Heart right ventricle (tissue), 16 donors: ENCODE measurements around the gene CHD1. TPM values are rescaled to one million over a fixed set of nuclear protein-coding genes. Genes with fewer than 3 reads are reported as not detected.

Source experiments
- ATAC-seq, 8 donors: fragments of 200-7000 bp; cut with Tn5 transposase; one replicate each; pipeline ENCODE4 v1.9.1; 2020; ENCODE audit warnings: mild to moderate bottlenecking in 8 of 8, moderate library complexity in 8 of 8, moderate number of reproducible peaks in 1 of 8
- DNase-seq, 2 donors: peaks; one replicate each; pipeline ENCODE4 v3.0.0-alpha.2; 2020
- H3K27ac ChIP-seq, 10 donors: fragments of 200-600 bp; sonication (generic) in 2 of 10; one replicate each; pipeline versions ENCODE4 v1.5.0 to v1.8.0; 2020 to 2022; ENCODE audit warnings: mild to moderate bottlenecking in 3 of 10
- H3K27me3 ChIP-seq, 7 donors: fragments of 200-600 bp; one replicate each; pipeline ENCODE4 v1.8.0; 2021 to 2022; ENCODE audit warnings: mild to moderate bottlenecking in 2 of 7
- H3K36me3 ChIP-seq, 9 donors: fragments of 200-600 bp; sonication (generic) in 1 of 9; one replicate each; pipeline versions ENCODE4 v1.5.0 to v1.8.0; 2020 to 2022; ENCODE audit warnings: mild to moderate bottlenecking in 2 of 9
- H3K4me1 ChIP-seq, 9 donors: fragments of 200-600 bp; sonication (generic) in 1 of 9; one replicate each; pipeline versions ENCODE4 v1.5.0 to v1.8.0; 2020 to 2022; ENCODE audit warnings: mild to moderate bottlenecking in 4 of 9
- H3K4me3 ChIP-seq, 10 donors: fragments of 200-600 bp; sonication (generic) in 2 of 10; one replicate each; pipeline versions ENCODE4 v1.5.0 to v1.8.0; 2020 to 2022; ENCODE audit warnings: mild to moderate bottlenecking in 7 of 10, moderate library complexity in 2 of 10
- H3K9me3 ChIP-seq, 11 donors: fragments of 200-600 bp in 10 of 11; sonication (generic) in 2 of 11; one replicate each; pipeline versions ENCODE4 v1.5.0 to v1.8.0; 2013 to 2022; ENCODE audit warnings: mild to moderate bottlenecking in 2 of 11, control low read depth in 1 of 11, moderate library complexity in 1 of 11
- CTCF ChIP-seq, 9 donors: fragments of 200-600 bp; sonication (generic) in 2 of 9; IDR thresholded peaks; one replicate each; pipeline versions ENCODE4 v1.5.0 to v1.8.0; 2021 to 2022; ENCODE audit warnings: antibody characterized with exemption in 9 of 9, mild to moderate bottlenecking in 5 of 9, moderate library complexity in 1 of 9
- WGBS, 2 donors: extraction: QIAGEN DNeasy Blood & Tissue Kit; methylation state at CpG; one replicate each; pipeline ENCODE4 v1.1.7; 2013; ENCODE audit warnings: inconsistent platforms in 1 of 2; 5-methylcytosine and 5-hydroxymethylcytosine counted together
- intact Hi-C, 10 donors: fragments of 100-400 bp; cut with DNase I; formaldehyde crosslinking; loops; one replicate each; pipeline versions ENCODE4 v1.11.1 to v1.14.2; 2022
- polyA plus RNA-seq, 2 donors: library from polyadenylated mRNA; stranded (reverse); fragments of 200-250 nt; gene quantifications; one replicate each; pipeline ENCODE4 v1.2.3, GENCODE V29; 2013
- total RNA-seq, 10 donors: library from RNA; stranded (reverse); fragmentation: NEBNext Ultra II Directional in 3 of 10; extraction: Animal tissue kit (Norgen Biotek cat#: 25700) in 3 of 10; gene quantifications; one replicate each; pipeline versions ENCODE4 v1.2.1 to v1.2.4, GENCODE V29; 2021 to 2023
- donor health status: Arrhythmogenic right ventricular cardiomyopathy.
- donor health status: ischemic (EF 13 %, LVEDD 7.1; RV severe dilation, severe dysfunction).
- donor health status: healthy with polysubstance abuse.
- donor health status: DM: no; HTN: yes; CAD: no.
- donor health status: DM: no; HTN: no; CAD: no.
- donor health status: ischemic (EF 25% LVEDD 6.9; RV normal size, moderate dysfunction).
- donor health status: ischemic (EF 25% LVEDD 5.7; RV mildly dilated, moderate dysfunction).
- donor health status: healthy.
- donor health status: DM: yes; HTN: yes; CAD: no.
- donor health status: Ischemic cardiomyopathy.
- donor health status: ischemic (EF 35%, LVEDD 5.7; RV mildly dilated, moderate dysfunction).
- donor health status: nonischemic (EF 11% LVEDD 7.7; RV severe dilation, severe dysfunction).
- donor health status: DM: yes; HTN: yes; CAD: no.
- donor health status: PGD.
- donor health status: ischemic (EF 29% LVEDD 5.4; RV normal size, mild dysfunction).
- donor health status: nonischemic (EF 23%, LVEDD 6.1; RV moderate dilation, normal function).

The CHD1 gene
- total and polyA plus RNA-seq, 12 donors = 6.5 to 20.4 (median 15.1) TPM

- ATAC-seq = no peak
- intact Hi-C loops = no loop called here
- 98 to 99% methylated on average over 2 of the region's 2 CpGs for WGBS, 2 donors
Measured at GRCh38 chr5:98804066-98804465, 124.7 kb downstream of the CHD1 start.

More at GRCh38 chr5:98804066-98804465, 124.7 kb downstream of the CHD1 start:
- H3K4me1 ChIP-seq = no peaks in the 10 kb centered on the region
- H3K36me3 ChIP-seq = no peaks in the 10 kb centered on the region
- TF ChIP-seq CTCF (IDR thresholded peaks at IDR 0.05) = no peak
- no peaks in the 10 kb centered on the region for H3K27me3 ChIP-seq
- DNase-seq = no peak
- peaks cover 0 to 36% (median 17%) of the 10 kb centered on the region in 11 donors for H3K9me3 ChIP-seq
- no peak overlapping the region for H3K27ac ChIP-seq
- no peak overlapping the region for H3K4me3 ChIP-seq

Other genes with a start within 250 kb of the CHD1 start
- gene RGMB, start 155.3 kb downstream of the CHD1 start, total RNA-seq = 10 to 100 TPM; 12.2 to 16.6 (median 14.0) TPM
- gene RGMB, start 155.3 kb downstream of the CHD1 start, polyA plus RNA-seq = 1 to 10 TPM; 1.7 to 6.0 TPM